ENCODE measurements around the gene ENTHD1.

- no peak for TF ChIP-seq BCL11A (tag by site-specific recombination; IDR thresholded peaks at IDR 0.05; ENCODE audit: low read depth)
- TF ChIP-seq MYNN (tag by site-specific recombination; IDR thresholded peaks at IDR 0.05; ENCODE audit: borderline replicate concordance) = no peak
- no peak for TF ChIP-seq REST (tag by site-specific recombination; IDR thresholded peaks at IDR 0.05)
- TF ChIP-seq ZNF140 (tag by site-specific recombination; IDR thresholded peaks at IDR 0.05) = no peak
- no peak for TF ChIP-seq CTCF (tag by site-specific recombination; IDR thresholded peaks at IDR 0.05)
- no peak for TF ChIP-seq MZF1 (tag by site-specific recombination; IDR thresholded peaks at IDR 0.05; ENCODE audit: borderline replicate concordance)
- no peak for TF ChIP-seq ZNF366 (tag by site-specific recombination; conservative IDR thresholded peaks at IDR 0.05)
- TF ChIP-seq, protein P1, sequence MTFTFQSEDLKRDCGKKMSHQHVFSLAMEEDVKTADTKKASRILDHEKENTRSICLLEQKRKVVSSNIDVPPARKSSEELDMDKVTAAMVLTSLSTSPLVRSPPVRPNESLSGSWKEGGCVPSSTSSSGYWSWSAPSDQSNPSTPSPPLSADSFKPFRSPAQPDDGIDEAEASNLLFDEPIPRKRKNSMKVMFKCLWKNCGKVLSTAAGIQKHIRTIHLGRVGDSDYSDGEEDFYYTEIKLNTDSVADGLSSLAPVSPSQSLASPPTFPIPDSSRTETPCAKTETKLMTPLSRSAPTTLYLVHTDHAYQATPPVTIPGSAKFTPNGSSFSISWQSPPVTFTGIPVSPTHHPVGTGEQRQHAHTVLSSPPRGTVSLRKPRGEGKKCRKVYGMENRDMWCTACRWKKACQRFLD (tag by site-specific recombination; IDR thresholded peaks at IDR 0.05) = no peak
- no peak for TF ChIP-seq ZNF791 (tag by site-specific recombination; IDR thresholded peaks at IDR 0.05)
Observed at GRCh38 chr22:39728236-39728860, 165.2 kb downstream of the ENTHD1 start.
